Vagina (tissue), 2 donors: Measurements from ENCODE around the gene TSHR.

ENCODE experiments used
- POLR2A ChIP-seq, 2 donors: fragments of 450-650 bp; IDR thresholded peaks; one replicate each; pipeline ENCODE4 v1.6.1; 2017; ENCODE audit warnings: antibody characterized with exemption in 2 of 2, mild to moderate bottlenecking in 2 of 2, moderate library complexity in 2 of 2
- TF ChIP-seq, protein P1 (sequence below), 3 experiments: fragments of 450-650 bp in 2 of 3; fragments of 200-600 bp in 1 of 3; sonication (generic) in 1 of 3; IDR thresholded peaks; one replicate each; pipeline ENCODE4 v1.5.1; 2017 to 2019; ENCODE audit warnings: antibody characterized with exemption in 3 of 3, mild to moderate bottlenecking in 2 of 3, moderate library complexity in 2 of 3

GRCh38 chr14:80946187-80946586 lies 9.2 kb upstream of the TSHR start:
- no peak for TF ChIP-seq POLR2A (IDR thresholded peaks at IDR 0.05)
- TF ChIP-seq, protein P1, sequence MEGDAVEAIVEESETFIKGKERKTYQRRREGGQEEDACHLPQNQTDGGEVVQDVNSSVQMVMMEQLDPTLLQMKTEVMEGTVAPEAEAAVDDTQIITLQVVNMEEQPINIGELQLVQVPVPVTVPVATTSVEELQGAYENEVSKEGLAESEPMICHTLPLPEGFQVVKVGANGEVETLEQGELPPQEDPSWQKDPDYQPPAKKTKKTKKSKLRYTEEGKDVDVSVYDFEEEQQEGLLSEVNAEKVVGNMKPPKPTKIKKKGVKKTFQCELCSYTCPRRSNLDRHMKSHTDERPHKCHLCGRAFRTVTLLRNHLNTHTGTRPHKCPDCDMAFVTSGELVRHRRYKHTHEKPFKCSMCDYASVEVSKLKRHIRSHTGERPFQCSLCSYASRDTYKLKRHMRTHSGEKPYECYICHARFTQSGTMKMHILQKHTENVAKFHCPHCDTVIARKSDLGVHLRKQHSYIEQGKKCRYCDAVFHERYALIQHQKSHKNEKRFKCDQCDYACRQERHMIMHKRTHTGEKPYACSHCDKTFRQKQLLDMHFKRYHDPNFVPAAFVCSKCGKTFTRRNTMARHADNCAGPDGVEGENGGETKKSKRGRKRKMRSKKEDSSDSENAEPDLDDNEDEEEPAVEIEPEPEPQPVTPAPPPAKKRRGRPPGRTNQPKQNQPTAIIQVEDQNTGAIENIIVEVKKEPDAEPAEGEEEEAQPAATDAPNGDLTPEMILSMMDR (IDR thresholded peaks at IDR 0.05): no peak
